Astrocyte (in vitro differentiated cells and primary cell): Measurements from ENCODE around the gene PROS1.

Experiments used
- CTCF ChIP-seq: IDR thresholded peaks from 2 replicates; pipeline ENCODE4 v1.5.1; 2011; ENCODE audit warnings: low read depth, mild to moderate bottlenecking, inconsistent platforms, low read length, moderate library complexity; ENCODE audit not compliant: insufficient read depth
- EZH2 ChIP-seq: IDR thresholded peaks from 2 replicates; pipeline ENCODE4 v1.6.1; 2012; ENCODE audit warnings: mild to moderate bottlenecking, low read length, inconsistent platforms; ENCODE audit not compliant: insufficient read depth

GRCh38 chr3:93989241-93989640, 15.5 kb upstream of the PROS1 start:
- no peak for TF ChIP-seq CTCF
- TF ChIP-seq EZH2 = no peak
